Neutrophil (primary cell): Measurements from ENCODE around the gene MVD.
A peak's percentile ranks its signal among the peaks of the same experiment; 100 is the strongest.

Source experiments
- H3K27ac ChIP-seq: fragments of 200-600 bp; sonication (generic); 2 replicates; pipeline ENCODE4 v1.5.1; 2016; ENCODE audit warnings: mild to moderate bottlenecking, moderate library complexity
- H3K27me3 ChIP-seq: fragments of 200-600 bp; sonication (generic); 2 replicates; pipeline ENCODE4 v1.6.0; 2016; ENCODE audit warnings: mild to moderate bottlenecking
- H3K36me3 ChIP-seq: fragments of 200-600 bp; sonication (generic); 2 replicates; pipeline ENCODE4 v1.5.1; 2017
- H3K4me1 ChIP-seq, 2 experiments: fragments of 200-600 bp in 1 of 2; sonication (generic) in 1 of 2; 1 replicate in 1 of 2; 2 replicates in 1 of 2; pipeline versions ENCODE4 v1.5.1 to v1.6.1; 2013 to 2016; ENCODE audit warnings: low read depth in 1 of 2, low read length in 1 of 2, mild to moderate bottlenecking in 1 of 2, moderate library complexity in 1 of 2; ENCODE audit not compliant: control insufficient read depth in 1 of 2, insufficient read depth in 1 of 2
- H3K4me3 ChIP-seq, 2 experiments: fragments of 200-600 bp in 1 of 2; sonication (generic) in 1 of 2; 1 replicate in 1 of 2; 2 replicates in 1 of 2; pipeline ENCODE4 v1.5.1; 2013 to 2016; ENCODE audit warnings: low read depth in 1 of 2, low read length in 1 of 2, mild to moderate bottlenecking in 1 of 2, moderate library complexity in 1 of 2
- H3K9me3 ChIP-seq: fragments of 200-600 bp; sonication (generic); 2 replicates; pipeline ENCODE4 v1.5.1; 2016
- TF ChIP-seq, protein P1 (sequence below): fragments of 200-600 bp; sonication (generic); IDR thresholded peaks from 2 replicates; pipeline ENCODE4 v1.5.1; 2016; ENCODE audit warnings: antibody characterized with exemption

Gene MVD

DNA sequence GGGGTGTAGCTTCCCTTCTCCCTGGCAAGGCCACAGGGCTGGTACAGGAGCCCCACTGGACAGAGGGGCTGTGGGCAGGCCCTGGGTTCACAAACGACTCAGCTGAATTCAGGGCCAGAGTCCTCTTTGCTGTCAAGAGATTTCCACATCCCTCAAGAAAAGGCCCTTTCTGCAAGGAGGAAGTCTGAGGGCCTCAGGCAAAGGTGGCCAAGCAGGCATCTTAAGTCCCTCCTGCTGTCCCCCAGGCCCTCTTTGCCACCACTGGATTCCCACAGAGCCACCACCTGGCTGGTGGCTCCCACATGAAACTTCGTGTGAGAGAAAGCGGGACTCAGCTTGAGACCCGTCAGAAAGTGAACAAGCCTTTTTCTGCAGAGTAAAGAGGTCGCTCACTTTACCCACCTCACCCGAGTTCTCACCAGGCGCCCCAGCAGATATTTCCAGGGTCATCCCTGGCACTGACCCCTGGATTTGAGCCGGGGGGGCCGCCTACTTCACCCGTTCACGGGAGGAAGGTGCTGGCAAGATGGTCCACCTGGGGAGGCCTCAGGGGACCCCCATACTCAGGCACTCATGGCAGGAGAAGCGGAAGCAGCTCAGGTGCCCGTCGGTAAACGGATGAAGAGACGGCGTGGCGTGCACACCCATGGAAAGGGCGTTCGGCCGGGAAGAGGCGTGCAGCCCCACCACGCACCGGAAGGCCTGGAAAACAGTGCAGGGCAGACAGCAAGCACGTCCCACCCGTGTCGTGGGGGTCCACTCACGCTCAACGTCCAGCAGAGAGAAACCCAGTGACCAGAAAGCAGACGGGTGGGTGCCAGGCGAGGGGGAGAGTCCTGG is 39.7 kb upstream of the MVD start:
- Histone ChIP-seq H3K4me1 (peaks cover 86 to 87% of the 10 kb centered on the region in 2 experiments), H3K4me3 (peak overlapping the region; percentile 91 to 99), H3K27ac (peak overlapping the region; percentile 100), H3K9me3 (no peaks in the 10 kb centered on the region), H3K36me3 (peaks cover 37% of the 10 kb centered on the region), H3K27me3 (no peaks in the 10 kb centered on the region)
- TF ChIP-seq, protein P1, sequence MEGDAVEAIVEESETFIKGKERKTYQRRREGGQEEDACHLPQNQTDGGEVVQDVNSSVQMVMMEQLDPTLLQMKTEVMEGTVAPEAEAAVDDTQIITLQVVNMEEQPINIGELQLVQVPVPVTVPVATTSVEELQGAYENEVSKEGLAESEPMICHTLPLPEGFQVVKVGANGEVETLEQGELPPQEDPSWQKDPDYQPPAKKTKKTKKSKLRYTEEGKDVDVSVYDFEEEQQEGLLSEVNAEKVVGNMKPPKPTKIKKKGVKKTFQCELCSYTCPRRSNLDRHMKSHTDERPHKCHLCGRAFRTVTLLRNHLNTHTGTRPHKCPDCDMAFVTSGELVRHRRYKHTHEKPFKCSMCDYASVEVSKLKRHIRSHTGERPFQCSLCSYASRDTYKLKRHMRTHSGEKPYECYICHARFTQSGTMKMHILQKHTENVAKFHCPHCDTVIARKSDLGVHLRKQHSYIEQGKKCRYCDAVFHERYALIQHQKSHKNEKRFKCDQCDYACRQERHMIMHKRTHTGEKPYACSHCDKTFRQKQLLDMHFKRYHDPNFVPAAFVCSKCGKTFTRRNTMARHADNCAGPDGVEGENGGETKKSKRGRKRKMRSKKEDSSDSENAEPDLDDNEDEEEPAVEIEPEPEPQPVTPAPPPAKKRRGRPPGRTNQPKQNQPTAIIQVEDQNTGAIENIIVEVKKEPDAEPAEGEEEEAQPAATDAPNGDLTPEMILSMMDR = no peak

DNA sequence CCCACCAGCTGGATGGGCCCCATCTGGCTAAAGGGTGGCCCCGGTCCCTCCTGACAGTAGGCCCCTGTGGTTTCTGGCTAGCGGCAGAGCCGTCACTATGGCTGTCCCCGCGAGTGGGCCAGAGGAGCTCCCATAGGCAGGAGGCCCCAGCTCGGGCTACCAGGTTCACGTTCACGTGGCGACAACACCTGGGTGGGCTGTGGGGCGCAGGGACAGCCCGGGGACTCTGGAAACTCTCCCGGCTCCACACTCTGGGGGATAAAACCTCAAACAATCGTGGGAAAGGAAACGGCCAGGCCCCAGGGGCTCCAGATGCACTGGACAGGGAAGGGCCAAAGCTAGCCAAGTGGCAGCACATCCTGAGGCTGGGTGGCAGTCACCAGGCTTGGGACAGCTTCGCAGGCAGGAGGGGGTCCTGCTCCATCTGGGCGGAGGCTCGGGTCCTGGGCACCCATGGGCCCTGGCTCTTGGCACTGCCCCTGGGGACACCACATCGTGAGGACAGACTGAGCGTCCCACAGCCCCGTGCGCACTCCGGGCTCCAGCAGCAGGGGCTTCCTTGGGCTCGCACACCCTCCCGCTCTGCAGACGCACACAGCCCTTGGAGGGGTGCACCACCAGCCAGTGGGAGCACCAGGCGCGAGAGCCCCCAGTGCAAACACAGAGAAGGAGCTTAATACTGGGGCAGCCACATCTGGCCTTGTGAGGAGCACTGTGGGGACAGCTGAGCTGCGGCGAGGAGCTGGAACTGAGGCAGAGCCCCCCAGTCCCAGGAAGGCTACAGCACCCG is 38.9 kb upstream of the MVD start:
- Histone ChIP-seq H3K9me3 (no peaks in the 10 kb centered on the region), H3K4me1 (peaks cover 82 to 83% of the 10 kb centered on the region in 2 experiments), H3K4me3 (peak overlapping the region; percentile 91 to 99), H3K27me3 (no peaks in the 10 kb centered on the region), H3K36me3 (peaks cover 45% of the 10 kb centered on the region), H3K27ac (peak overlapping the region; percentile 100)
- TF ChIP-seq, protein P1 = no peak

DNA sequence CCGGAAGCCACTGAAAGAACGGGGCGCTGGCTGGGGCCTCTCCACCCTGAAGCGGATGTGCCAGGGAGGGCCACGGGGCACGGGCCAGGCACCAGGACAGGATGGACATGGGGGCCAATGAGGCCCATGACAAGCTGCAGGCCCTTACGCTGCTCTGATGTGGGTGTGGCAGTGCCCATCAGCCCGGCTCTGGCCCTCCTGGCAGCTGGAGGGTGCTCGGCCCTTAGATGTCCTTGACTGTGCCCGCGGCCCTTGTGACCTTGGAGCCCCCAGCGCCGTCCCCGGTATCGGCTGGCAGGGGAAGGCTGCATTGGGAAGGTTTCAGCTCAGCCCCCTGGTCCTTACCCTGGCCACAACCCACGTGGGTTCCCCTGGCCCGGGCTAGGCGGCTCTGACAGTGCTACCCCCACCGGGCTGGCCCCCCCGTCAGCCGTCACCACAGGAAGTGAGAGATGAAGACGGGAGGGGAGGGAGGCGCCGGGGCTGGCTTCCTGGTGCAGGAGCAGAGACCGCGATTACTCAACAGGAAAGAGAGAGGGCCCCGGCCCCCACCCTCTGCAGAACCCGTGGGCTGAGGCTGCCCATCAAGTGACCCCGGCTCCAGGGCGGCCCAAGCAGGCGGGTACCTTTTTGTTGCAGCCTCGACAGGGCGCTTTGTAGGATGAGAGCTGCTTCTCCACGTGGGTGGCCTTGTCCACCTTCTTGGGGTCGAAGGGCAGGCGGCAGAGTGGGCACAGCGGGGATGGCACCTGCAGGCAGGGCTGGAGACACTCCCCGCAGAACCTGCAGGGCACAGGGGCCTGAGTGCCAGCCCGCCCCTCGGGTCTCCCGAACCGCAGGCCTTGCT is 38.0 kb upstream of the MVD start:
- H3K36me3 ChIP-seq = peaks cover 54% of the 10 kb centered on the region
- H3K4me1 ChIP-seq = peaks cover 77 to 80% of the 10 kb centered on the region in 2 experiments
- no peaks in the 10 kb centered on the region for H3K27me3 ChIP-seq
- TF ChIP-seq, protein P1 = peak; percentile 39
- peak overlapping the region; percentile 91 to 99 for H3K4me3 ChIP-seq
- H3K27ac ChIP-seq = peak overlapping the region; percentile 100
- no peaks in the 10 kb centered on the region for H3K9me3 ChIP-seq

DNA sequence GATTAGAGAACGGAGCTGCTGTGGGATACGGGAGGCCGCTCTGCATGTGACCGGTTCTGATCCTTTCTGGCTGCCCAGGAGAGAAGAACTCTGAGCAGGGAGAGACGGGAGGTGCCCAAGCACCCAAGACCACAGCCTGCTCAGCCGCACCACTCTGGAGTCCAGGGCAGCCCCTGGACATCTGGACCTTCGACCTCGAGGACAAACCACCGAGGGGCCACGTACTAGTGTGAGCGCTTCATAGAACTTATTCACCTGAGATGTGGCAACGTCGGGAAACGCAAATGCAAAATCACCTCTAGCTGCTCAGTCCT is 37.4 kb upstream of the MVD start:
- Histone ChIP-seq H3K4me3 (peak overlapping the region; percentile 91 to 99), H3K9me3 (no peaks in the 10 kb centered on the region), H3K27ac (peak overlapping the region; percentile 100), H3K27me3 (no peaks in the 10 kb centered on the region), H3K4me1 (peaks cover 76 to 78% of the 10 kb centered on the region in 2 experiments), H3K36me3 (peaks cover 60% of the 10 kb centered on the region)
- TF ChIP-seq, protein P1 = no peak

DNA sequence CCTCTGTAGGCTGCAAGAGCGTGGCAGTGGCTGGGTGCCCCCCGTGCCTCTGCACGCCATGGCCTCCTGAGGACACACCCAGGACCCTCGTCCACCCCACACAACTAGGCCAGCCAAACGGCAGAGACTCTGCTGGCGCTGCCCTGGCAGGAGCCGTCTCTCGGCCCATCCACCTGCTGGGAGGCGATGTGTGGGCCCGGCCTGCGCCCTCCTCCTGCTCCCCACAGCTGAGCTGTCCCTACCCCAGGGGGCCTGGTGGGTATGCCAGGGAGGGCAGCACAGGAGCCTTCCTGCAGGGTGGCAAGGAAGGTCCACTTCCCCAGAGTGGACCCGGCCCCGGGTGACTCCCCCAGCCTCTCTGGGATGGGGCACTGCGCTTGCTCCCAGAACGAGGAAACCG is 36.3 kb upstream of the MVD start:
- peaks cover 65 to 67% of the 10 kb centered on the region in 2 experiments for H3K4me1 ChIP-seq
- TF ChIP-seq, protein P1 = no peak
- peak overlapping the region; percentile 91 to 99 for H3K4me3 ChIP-seq
- no peaks in the 10 kb centered on the region for H3K9me3 ChIP-seq
- H3K36me3 ChIP-seq = peaks cover 71% of the 10 kb centered on the region
- no peaks in the 10 kb centered on the region for H3K27me3 ChIP-seq
- H3K27ac ChIP-seq = peak overlapping the region; percentile 100
